GM13977 (cell line): ENCODE measurements around the gene ALG2.
"Not testable (repeated sequence)": the region's sequence is repeated elsewhere in the genome, so short reads cannot be mapped to it uniquely, and the experiment has no call there.

ENCODE experiments used
- DNase-seq: peaks from one replicate; pipeline ENCODE4 v3.0.0; 2012; ENCODE audit warnings: low spot score
- in situ Hi-C: fragments of 300-500 bp; cut with MboI; formaldehyde crosslinking; loops from one replicate; pipeline ENCODE4 v1.12.0; 2022; ENCODE audit warnings: low sequenced_read_pairs, low pct_unique_long_range_greater_than_20kb, mixed read lengths, inconsistent platforms; ENCODE audit not compliant: unreplicated experiment
- TF ChIP-seq, protein P1 (sequence below): IDR thresholded peaks from 2 replicates; pipeline ENCODE4 v1.5.1; 2012; ENCODE audit warnings: mild to moderate bottlenecking, control low read depth; ENCODE audit not compliant: insufficient read depth; ENCODE audit errors: extremely low read depth, missing control alignments

ALG2 gene

DNA sequence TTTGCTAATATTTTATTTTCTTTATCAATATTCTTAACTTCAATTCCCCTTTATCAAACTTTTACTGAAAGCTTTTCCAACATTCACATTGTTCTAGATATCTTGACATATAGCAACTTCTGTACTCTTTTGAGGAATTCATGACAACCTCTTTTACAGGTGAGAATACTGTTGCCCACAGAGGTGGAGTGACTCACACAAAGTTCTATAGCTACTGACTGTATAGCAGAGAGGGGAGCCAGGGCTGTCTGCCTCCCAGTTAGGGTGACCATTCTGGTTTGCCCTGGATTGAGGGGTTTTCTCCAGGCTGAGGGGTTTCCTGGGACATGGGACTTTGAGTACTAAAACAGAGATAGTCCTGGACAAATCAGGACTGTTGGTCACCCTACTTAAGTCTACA is 16.6 kb upstream of the ALG2 start:
- TF ChIP-seq, protein P1, sequence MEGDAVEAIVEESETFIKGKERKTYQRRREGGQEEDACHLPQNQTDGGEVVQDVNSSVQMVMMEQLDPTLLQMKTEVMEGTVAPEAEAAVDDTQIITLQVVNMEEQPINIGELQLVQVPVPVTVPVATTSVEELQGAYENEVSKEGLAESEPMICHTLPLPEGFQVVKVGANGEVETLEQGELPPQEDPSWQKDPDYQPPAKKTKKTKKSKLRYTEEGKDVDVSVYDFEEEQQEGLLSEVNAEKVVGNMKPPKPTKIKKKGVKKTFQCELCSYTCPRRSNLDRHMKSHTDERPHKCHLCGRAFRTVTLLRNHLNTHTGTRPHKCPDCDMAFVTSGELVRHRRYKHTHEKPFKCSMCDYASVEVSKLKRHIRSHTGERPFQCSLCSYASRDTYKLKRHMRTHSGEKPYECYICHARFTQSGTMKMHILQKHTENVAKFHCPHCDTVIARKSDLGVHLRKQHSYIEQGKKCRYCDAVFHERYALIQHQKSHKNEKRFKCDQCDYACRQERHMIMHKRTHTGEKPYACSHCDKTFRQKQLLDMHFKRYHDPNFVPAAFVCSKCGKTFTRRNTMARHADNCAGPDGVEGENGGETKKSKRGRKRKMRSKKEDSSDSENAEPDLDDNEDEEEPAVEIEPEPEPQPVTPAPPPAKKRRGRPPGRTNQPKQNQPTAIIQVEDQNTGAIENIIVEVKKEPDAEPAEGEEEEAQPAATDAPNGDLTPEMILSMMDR = no peak
- in situ Hi-C loops = no loop called here
- no peak for DNase-seq

DNA sequence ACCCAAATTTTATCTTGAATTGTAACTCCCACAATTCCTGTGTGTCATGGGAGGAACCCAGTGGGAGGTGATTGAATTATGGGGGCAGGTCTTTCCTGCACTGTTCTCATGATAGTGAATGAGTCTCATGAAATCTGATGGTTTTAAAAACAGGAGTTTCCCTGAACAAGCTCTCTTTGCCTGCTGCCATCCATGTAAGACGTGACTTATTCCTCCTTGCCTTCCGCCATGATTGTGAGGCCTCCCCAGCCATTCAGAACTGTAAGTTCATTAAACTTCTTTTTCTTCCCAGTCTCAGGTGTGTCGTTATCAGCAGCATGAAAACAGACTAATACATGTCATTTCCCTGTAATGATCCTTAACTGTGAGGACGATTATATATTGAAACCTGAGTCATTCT is 16.1 kb upstream of the ALG2 start:
- DNase-seq, in situ Hi-C loops: not testable (repeated sequence)

DNA sequence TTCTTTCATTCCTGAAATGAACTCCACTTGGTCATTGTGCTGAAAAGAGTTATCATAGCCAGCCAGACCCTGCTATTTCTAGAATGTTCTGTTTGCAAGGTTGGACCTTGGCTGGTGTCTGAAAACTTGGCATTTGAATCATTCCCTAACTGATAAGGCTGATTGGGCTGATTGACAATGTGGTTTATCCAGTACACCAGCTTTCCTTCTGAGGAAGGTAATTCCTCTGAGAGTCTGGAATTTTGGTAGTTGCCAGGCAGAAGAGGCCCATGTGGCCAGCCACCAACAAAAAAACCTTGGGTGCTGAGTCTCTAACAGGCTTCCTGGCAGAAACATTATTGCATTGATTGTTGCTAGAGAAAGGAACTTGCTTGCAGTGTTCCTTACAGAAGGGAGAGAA is 15.6 kb upstream of the ALG2 start:
- DNase-seq = no peak
- in situ Hi-C loops = no loop called here
- TF ChIP-seq, protein P1 = no peak

DNA sequence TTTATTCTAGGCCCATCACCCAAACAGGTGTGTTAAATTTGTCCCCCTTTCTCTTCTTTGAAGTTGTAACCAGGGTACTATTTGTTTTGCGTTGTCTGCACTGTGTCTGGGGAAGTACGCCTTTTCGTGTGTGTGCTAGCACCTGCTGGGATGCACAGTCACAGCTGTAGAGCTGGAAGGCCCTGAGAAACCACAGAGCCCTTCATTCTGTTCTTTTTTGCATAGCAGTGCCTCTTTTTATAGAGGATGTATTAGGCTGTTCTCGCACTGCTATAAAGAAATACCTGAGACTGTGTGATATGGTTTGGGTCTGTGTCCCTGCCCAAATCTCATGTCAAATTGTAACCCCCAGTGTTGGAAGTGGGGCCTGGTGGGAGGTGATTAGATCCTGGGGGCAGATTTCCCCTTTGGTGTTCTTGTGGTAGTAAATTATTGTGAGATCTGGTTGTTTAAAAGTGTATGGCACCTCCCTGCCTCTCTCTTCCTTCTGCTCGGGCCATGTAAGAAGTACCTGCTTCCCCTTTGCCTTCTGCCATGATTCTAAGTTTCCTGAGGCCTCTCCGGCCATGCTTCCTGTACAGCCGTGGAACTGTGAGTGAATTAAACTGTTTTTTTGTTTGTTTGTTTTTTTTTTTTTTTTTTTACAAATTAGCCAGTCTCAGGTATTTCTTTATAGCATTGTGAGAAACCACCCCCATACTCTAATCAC is 14.3 kb upstream of the ALG2 start:
- DNase-seq = peak; percentile 53
- TF ChIP-seq, protein P1 = no peak

DNA sequence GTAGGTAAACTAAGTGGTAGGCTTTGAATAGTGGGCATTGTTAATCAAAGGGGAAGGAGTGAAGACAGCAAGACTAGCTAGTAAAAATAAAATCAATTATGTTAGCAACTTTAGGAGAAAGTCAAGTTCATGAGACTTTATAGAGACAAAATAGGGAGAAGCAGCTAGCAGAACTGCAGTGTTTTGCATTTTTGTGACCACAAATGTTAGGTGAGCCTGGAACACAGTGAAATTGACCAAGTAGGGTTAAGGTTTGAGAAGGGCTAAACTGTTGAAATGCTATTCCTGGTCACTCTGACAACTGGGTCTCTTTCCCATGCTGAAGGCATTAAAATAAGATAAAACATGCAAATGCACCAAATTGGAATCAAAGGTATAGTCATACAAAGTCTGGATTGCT is 13.3 kb upstream of the ALG2 start:
- no peak for DNase-seq
- TF ChIP-seq, protein P1 = no peak
- in situ Hi-C loops = no loop called here

More for the DNA sequence above, 14.3 kb upstream of the ALG2 start:
- in situ Hi-C loops = no loop called here

DNA sequence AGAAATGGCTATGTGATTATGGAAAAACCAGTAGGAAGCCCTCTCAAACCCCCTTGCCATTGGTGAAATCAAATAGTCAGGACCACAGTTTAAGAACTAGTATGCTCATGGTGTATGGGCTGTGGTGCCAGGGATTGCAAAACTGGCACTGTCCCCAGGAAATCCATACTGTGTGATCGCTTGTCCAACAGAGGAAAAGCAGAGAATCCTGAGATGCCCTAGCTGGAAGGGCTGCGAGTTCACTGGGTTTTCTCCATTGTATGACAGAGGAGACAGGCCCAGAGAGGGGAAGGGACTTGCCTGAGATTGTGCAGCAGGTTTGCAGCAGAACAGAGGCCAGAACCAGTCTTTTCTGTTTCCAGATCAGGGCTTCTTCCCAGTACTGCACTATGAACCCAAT is 12.9 kb upstream of the ALG2 start:
- in situ Hi-C loops = no loop called here
- no peak for DNase-seq
- TF ChIP-seq, protein P1 = no peak

DNA sequence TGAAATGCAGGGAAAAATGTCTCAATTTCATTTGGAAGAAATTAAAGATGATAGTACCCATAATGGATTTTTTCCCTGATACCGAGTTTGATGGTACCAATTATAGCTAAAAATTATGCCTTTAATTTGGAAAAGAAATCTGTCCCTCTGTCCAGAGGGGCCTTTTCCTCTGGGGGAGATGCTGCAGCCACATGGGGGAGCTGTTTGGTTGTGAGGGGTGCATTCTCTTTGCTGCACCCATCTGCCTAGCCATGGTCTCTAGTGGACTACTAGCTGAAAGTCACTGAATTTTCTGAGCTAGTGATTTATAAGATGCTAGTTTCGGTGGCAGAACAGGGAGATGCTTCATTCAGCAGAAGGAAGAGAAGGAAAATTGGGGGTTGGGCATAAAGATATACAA is 10.0 kb upstream of the ALG2 start:
- in situ Hi-C loops = no loop called here
- TF ChIP-seq, protein P1 = peak; percentile 85
- no peak for DNase-seq
